Breast epithelium (tissue), 4 donors: Measurements from ENCODE around the gene TNFAIP8. TPM values are rescaled to one million over a fixed set of nuclear protein-coding genes. Genes with fewer than 3 reads are reported as not detected.

Experiments
- DNase-seq, 2 donors: peaks; one replicate each; pipeline ENCODE4 v3.0.0-alpha.2; 2019; ENCODE audit warnings: low spot score in 2 of 2
- H3K27ac ChIP-seq, 2 donors: fragments of 200-600 bp; sonication (generic) in 1 of 2; one replicate each; pipeline ENCODE4 v1.5.1; 2016 to 2019; ENCODE audit warnings: mild to moderate bottlenecking in 1 of 2
- H3K27me3 ChIP-seq, 2 donors: fragments of 200-600 bp; sonication (generic) in 1 of 2; one replicate each; pipeline versions ENCODE4 v1.5.1 to v1.6.0; 2017 to 2019; ENCODE audit warnings: control low read depth in 1 of 2, mild to moderate bottlenecking in 1 of 2
- H3K36me3 ChIP-seq: fragments of 200-600 bp; one replicate; pipeline ENCODE4 v1.5.1; 2019
- H3K4me1 ChIP-seq, 2 donors: fragments of 200-600 bp; sonication (generic); one replicate each; pipeline ENCODE4 v1.5.1; 2016 to 2019; ENCODE audit warnings: control low read depth in 1 of 2
- H3K4me3 ChIP-seq, 3 donors: fragments of 200-600 bp; sonication (generic); 1 replicate in 2 of 3; 2 replicates in 1 of 3; pipeline ENCODE4 v1.5.1; 2016 to 2019; ENCODE audit warnings: mild to moderate bottlenecking in 3 of 3, moderate library complexity in 2 of 3
- H3K9me3 ChIP-seq, 2 donors: fragments of 200-600 bp; sonication (generic) in 1 of 2; one replicate each; pipeline ENCODE4 v1.5.1; 2016 to 2019; ENCODE audit warnings: control low read depth in 1 of 2
- POLR2A ChIP-seq: fragments of 450-650 bp; IDR thresholded peaks from one replicate; pipeline ENCODE4 v1.6.1; 2016; ENCODE audit warnings: antibody characterized with exemption, mild to moderate bottlenecking, moderate library complexity
- POLR2AphosphoS5 ChIP-seq, 3 donors: sonication (generic); formaldehyde crosslinking; IDR thresholded peaks; one replicate each; pipeline ENCODE4 v1.6.1; 2017; ENCODE audit warnings: antibody characterized with exemption in 3 of 3
- intact Hi-C: fragments of 100-400 bp; cut with DNase I; formaldehyde crosslinking; loops from one replicate; pipeline ENCODE4 v1.15.1; 2023; ENCODE audit warnings: low total_unique reads
- total RNA-seq, 3 donors: library from RNA; depleted of rRNA; stranded (reverse); fragments of >200 nt; gene quantifications; one replicate each; pipeline ENCODE4 v1.1.0, GENCODE V29; 2016
- TF ChIP-seq, protein P1 (sequence below), 3 donors: fragments of 450-650 bp; IDR thresholded peaks; one replicate each; pipeline ENCODE4 v1.5.1; 2016 to 2017; ENCODE audit warnings: antibody characterized with exemption in 3 of 3, mild to moderate bottlenecking in 3 of 3, moderate library complexity in 3 of 3

Gene TNFAIP8
- total RNA-seq, 3 donors from 2014 or later, result 35.4 to 167 (median 37.3) TPM

DNA sequence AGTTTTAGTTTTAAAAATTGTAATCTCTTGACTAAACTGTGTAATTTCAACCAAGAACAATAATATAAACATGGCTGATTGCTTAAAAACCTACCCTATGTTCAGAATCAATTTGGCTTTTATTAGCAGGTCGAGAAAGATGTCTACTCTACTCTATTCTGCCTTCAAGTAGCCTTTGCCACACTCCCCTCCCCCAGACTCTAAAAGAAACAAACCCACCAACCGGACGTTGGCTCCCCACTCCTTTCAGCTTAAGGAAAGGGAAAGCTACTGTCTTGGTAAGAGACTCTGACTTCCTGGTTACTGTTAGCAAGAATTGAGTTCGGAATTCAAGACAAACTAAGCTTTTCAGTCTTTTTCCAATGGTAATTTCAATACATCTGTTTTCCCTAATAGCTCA is 46.7 kb downstream of the TNFAIP8 start:
- H3K27ac ChIP-seq, result peak overlapping the region in 1 of 2 donors; percentile 48
- H3K36me3 ChIP-seq, result no peaks in the 10 kb centered on the region
- intact Hi-C loops, result no loop called here
- H3K4me1 ChIP-seq, result no peaks in the 10 kb centered on the region
- no peaks in the 10 kb centered on the region for H3K9me3 ChIP-seq
- no peak for DNase-seq
- no peak for TF ChIP-seq POLR2AphosphoS5 (IDR thresholded peaks at IDR 0.05)
- no peak overlapping the region for H3K4me3 ChIP-seq
- H3K27me3 ChIP-seq, result no peaks in the 10 kb centered on the region

DNA sequence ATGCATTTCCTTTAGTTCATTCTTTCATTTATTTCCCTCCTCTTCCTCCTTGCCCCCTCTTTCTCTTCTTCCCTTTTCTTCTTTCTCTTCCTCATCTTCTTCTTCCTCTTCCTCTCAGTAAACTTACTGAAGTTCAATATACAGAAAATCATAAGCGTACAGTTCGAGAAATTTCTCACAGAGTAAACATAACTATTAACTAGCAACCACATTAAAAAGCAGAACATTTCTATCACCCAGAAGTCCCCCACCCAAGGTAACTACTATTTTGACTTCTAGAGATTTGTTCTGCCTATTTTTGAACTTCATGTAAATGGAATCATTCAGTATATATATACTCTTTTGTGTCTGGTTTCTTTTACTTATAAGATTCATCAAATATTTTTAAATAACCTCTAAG is 48.2 kb downstream of the TNFAIP8 start:
- no peak for DNase-seq
- no peak overlapping the region for H3K4me3 ChIP-seq
- no peaks in the 10 kb centered on the region for H3K27me3 ChIP-seq
- H3K9me3 ChIP-seq, result no peaks in the 10 kb centered on the region
- TF ChIP-seq POLR2A (no peak), POLR2AphosphoS5 (IDR thresholded peaks at IDR 0.05) (no peak)
- TF ChIP-seq, protein P1, sequence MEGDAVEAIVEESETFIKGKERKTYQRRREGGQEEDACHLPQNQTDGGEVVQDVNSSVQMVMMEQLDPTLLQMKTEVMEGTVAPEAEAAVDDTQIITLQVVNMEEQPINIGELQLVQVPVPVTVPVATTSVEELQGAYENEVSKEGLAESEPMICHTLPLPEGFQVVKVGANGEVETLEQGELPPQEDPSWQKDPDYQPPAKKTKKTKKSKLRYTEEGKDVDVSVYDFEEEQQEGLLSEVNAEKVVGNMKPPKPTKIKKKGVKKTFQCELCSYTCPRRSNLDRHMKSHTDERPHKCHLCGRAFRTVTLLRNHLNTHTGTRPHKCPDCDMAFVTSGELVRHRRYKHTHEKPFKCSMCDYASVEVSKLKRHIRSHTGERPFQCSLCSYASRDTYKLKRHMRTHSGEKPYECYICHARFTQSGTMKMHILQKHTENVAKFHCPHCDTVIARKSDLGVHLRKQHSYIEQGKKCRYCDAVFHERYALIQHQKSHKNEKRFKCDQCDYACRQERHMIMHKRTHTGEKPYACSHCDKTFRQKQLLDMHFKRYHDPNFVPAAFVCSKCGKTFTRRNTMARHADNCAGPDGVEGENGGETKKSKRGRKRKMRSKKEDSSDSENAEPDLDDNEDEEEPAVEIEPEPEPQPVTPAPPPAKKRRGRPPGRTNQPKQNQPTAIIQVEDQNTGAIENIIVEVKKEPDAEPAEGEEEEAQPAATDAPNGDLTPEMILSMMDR (IDR thresholded peaks at IDR 0.05), result no peak
- no peaks in the 10 kb centered on the region for H3K4me1 ChIP-seq
- intact Hi-C loops, result no loop called here
- no peak overlapping the region for H3K27ac ChIP-seq
- H3K36me3 ChIP-seq, result no peaks in the 10 kb centered on the region

DNA sequence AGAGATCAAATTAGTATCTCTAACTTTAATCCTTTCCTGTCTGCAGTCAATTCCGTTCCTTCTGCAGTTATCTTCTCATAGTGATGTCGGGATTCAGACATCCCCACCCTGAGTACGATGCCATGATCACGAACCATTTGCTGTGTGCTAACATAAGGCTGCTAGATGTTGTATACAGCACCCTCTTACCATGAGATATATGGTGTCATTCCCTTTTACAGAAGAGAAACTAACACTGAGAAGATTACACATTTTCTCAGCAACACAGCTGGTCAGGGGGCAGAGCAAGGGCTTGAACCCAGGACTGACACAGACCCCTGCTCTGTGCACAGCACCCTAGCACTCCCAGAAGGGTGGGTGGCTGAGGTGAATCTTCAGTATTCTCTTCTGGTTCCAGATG is 49.6 kb downstream of the TNFAIP8 start:
- H3K27ac ChIP-seq, result no peak overlapping the region
- H3K36me3 ChIP-seq, result no peaks in the 10 kb centered on the region
- no peaks in the 10 kb centered on the region for H3K9me3 ChIP-seq
- no peak for TF ChIP-seq POLR2AphosphoS5 (IDR thresholded peaks at IDR 0.05)
- TF ChIP-seq POLR2A, result no peak
- TF ChIP-seq, protein P1 (IDR thresholded peaks at IDR 0.05), result no peak
- H3K4me1 ChIP-seq, result no peaks in the 10 kb centered on the region
- intact Hi-C loops, result no loop called here
- H3K4me3 ChIP-seq, result no peak overlapping the region
- DNase-seq, result no peak
- H3K27me3 ChIP-seq, result no peaks in the 10 kb centered on the region

DNA sequence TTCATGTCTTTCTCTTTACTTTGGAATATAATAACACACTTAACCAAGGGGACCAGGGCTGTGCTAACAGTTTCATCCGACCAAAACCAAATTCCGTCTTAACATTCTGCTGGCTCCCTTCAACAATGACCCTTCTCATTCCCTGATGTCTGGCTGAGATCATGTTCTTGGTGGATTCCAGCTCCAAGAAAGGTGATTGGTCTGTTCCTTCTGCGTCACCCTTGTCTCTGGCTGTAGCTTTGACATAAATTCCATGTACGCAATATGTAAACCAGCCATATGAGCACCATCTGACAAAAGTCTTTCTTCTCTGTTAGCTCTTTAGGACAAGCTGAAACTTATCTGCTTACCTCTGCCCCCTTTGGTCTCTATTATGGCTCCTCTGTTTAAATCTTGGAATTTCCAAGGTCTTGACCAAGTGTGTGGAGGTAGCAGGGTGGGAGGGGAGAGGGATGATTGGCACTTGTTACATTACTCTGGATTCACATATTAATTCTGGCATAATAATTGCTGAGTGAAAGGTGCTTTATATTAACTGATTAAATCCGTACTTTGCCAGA is 50.8 kb downstream of the TNFAIP8 start:
- TF ChIP-seq, protein P1 (IDR thresholded peaks at IDR 0.05), result no peak
- TF ChIP-seq POLR2A, result no peak
- no peak for TF ChIP-seq POLR2AphosphoS5 (IDR thresholded peaks at IDR 0.05)
- H3K4me3 ChIP-seq, result no peak overlapping the region
- H3K36me3 ChIP-seq, result no peaks in the 10 kb centered on the region
- H3K9me3 ChIP-seq, result no peaks in the 10 kb centered on the region
- no peak for DNase-seq
- no peaks in the 10 kb centered on the region for H3K4me1 ChIP-seq
- no peaks in the 10 kb centered on the region for H3K27me3 ChIP-seq
- intact Hi-C loops, result no loop called here
- H3K27ac ChIP-seq, result no peak overlapping the region

DNA sequence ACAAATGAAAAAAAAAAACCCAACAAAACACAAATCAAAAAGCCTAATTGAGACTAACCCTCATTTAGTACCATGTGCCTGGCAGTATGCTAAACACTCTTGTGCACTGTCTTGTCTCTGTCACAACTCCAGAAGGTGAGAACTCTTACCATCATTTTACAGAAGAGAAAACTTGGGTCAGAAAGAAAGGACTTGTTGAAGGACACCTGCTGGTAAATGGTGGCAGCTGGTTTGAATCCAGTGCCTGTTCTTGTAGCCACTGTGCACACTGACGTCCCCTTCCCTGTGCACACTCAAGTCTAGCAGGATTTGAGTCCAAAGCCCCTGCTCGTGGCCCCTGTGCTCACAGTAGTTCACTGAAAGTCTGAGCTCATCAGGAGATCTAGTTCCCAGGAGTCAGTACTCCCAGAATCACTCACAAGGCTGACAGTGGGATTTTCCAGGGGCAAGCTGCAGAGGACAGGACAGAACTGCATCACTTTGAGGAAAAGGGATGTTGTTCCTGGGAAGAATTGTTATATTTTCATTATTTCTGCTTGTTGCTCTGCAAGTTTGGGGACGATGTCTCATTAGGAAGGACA is 53.5 kb downstream of the TNFAIP8 start:
- TF ChIP-seq POLR2A (no peak), POLR2AphosphoS5 (IDR thresholded peaks at IDR 0.05) (no peak)
- TF ChIP-seq, protein P1 (IDR thresholded peaks at IDR 0.05), result no peak
- H3K27me3 ChIP-seq, result no peaks in the 10 kb centered on the region
- H3K27ac ChIP-seq, result no peak overlapping the region
- peaks cover 0 to 4% of the 10 kb centered on the region in 2 donors for H3K4me1 ChIP-seq
- H3K36me3 ChIP-seq, result no peaks in the 10 kb centered on the region
- DNase-seq, result no peak
- intact Hi-C loops, result no loop called here
- H3K4me3 ChIP-seq, result no peak overlapping the region
- no peaks in the 10 kb centered on the region for H3K9me3 ChIP-seq
